ENCODE data around the gene CNGB1. TPM values are rescaled to one million over a fixed set of nuclear protein-coding genes. Genes with fewer than 3 reads are reported as not detected.
A peak's percentile ranks its signal among the peaks of the same experiment; 100 is the strongest.

Gene CNGB1
- total RNA-seq, 1 experiment from 2014 or later: not detected

- TF ChIP-seq TCF7L2 (IDR thresholded peaks at IDR 0.05; ENCODE audit: borderline replicate concordance, extremely low read depth, insufficient read depth, insufficient read length): no peak
- no peak for TF ChIP-seq ZBTB33 (IDR thresholded peaks at IDR 0.05; ENCODE audit: extremely low read depth, insufficient replicate concordance, low read length)
Observed at GRCh38 chr16:58000706-58001676, 30.1 kb upstream of the CNGB1 start, which contains the start of gene USB1 (continued).

- Histone ChIP-seq H3K9me2 (ENCODE audit: insufficient read depth) (no peaks in the 10 kb centered on the region), H3K27ac (ENCODE audit: low read depth, low read length) (peak within 1 kb of the TSS; percentile 87), H3K9me3 (ENCODE audit: control insufficient read depth in 1 of 2, insufficient read depth in 1 of 2, low read depth in 1 of 2, low read length in 2 of 2) (no peaks in the 10 kb centered on the region), H3K9ac (ENCODE audit: low read length) (peak within 1 kb of the TSS; percentile 74), H3K4me3 (replicated peaks in 1 of 2; ENCODE audit: low read depth in 1 of 2, low read length in 2 of 2) (peak within 1 kb of the TSS; percentile 83 to 85), H2AFZ (ENCODE audit: low read depth, low read length, poor library complexity, severe bottlenecking) (peak within 1 kb of the TSS; percentile 78), H3K79me2 (ENCODE audit: insufficient read depth, low read length) (peaks cover 13% of the 10 kb centered on the region), H3K4me1 (ENCODE audit: control insufficient read depth in 1 of 2, insufficient read depth in 2 of 2, low read length in 2 of 2) (peaks cover 18 to 32% of the 10 kb centered on the region in 2 experiments; a peak in 3 of 4 replicates), H3K27me3 (ENCODE audit: insufficient read depth, low read length) (no peaks in the 10 kb centered on the region), H3K36me3 (ENCODE audit: control insufficient read depth in 1 of 2, insufficient read depth in 2 of 2, low read length in 2 of 2) (peaks cover 11 to 12% of the 10 kb centered on the region in 2 experiments; a peak in 3 of 4 replicates), H4K20me1 (ENCODE audit: insufficient read depth) (no peaks in the 10 kb centered on the region), H3K4me2 (ENCODE audit: low read length) (peak within 1 kb of the TSS; percentile 99)
- DNase-seq (ENCODE audit: low read depth, low spot score): no peak
- ChIA-PET CTCF (interaction anchor here (0.8 to 1.4 kb wide), 5 partner anchors 14 to 409 kb away, joined by 3 to 5 read pairs (median 4); no protein-coding TSS in a partner anchor), RAD21 (ENCODE audit: low non-redundant PET in 1 of 2, low total read pairs in 2 of 2, uncharacterized antibody in 2 of 2, unreplicated experiment in 2 of 2) (no interaction called here), POLR2A (no interaction called here)
- TF ChIP-seq ZFX (IDR thresholded peaks at IDR 0.05) (peak; percentile 100), POLR2AphosphoS5 (IDR thresholded peaks at IDR 0.05; ENCODE audit: low read depth, low read length) (peak; percentile 60), CEBPB (IDR thresholded peaks at IDR 0.05; ENCODE audit: low read depth) (no peak)
- peak; percentile 24 for ATAC-seq
- intact Hi-C loops (cut with micrococcal nuclease): loop anchor here (10.0 kb wide), 1 partner anchor 275 kb away; no protein-coding TSS in a partner anchor
- no TSS peak for BruUV-seq (replicated peaks)
Observed at GRCh38 chr16:57999971-58000705, 29.2 kb upstream of the CNGB1 start, which contains the start of gene ZNF319. TSS of gene ZNF319 (minus strand) at chr16:58000672. CDS start at chr16:57998265, 2,407 bp downstream.

Data from HCT116 (cell line).